Measurements from ENCODE around the gene DPP4.

- TF ChIP-seq YY1 (IDR thresholded peaks at IDR 0.05; ENCODE audit: insufficient read depth, insufficient read length): no peak
- TF ChIP-seq ZNF274 (IDR thresholded peaks at IDR 0.05; ENCODE audit: low read depth, low read length): no peak
Observed at GRCh38 chr2:162065767-162066166, 8.2 kb downstream of the DPP4 start.
